SK-N-SH (cell line): ENCODE results near the gene MUC20. TPM values are rescaled to one million over a fixed set of nuclear protein-coding genes. Genes with fewer than 3 reads are reported as not detected.

Source experiments
- CTCF ChIA-PET: fragments of 300-600, 350-600 bp; formaldehyde crosslinking; extraction: SDS; loops from one replicate; lab custom pipeline; 2021; lab: Yijun Ruan, JAX
- POLR2A ChIA-PET: fragments of 350-600 bp; sonication (Branson Sonifier 250); formaldehyde crosslinking; extraction: SDS; loops from one replicate; lab custom pipeline; 2020; ENCODE audit warnings: antibody characterized with exemption, inconsistent platforms; lab: Yijun Ruan, JAX
- DNase-seq: peaks from one replicate; pipeline ENCODE4 v3.0.0; 2012
- H2AFZ ChIP-seq: fragments of 200-600 bp; sonication (generic); 2 replicates; pipeline ENCODE4 v1.8.1; 2016; ENCODE audit warnings: antibody characterized with exemption, mild to moderate bottlenecking, low read depth
- H3F3A ChIP-seq: fragments of 200-600 bp; sonication (generic); replicated peaks from 2 replicates; pipeline ENCODE3; 2016; ENCODE audit warnings: antibody characterized with exemption, mild to moderate bottlenecking; ENCODE audit not compliant: insufficient read depth
- H3K27ac ChIP-seq, 2 experiments: fragments of 200-500 bp in 1 of 2; fragments of 200-600 bp in 1 of 2; sonication (Bioruptor generic) in 1 of 2; sonication (generic), shearing (Covaris generic) in 1 of 2; 2 replicates each; pipeline versions ENCODE4 v1.5.1 to v1.6.1; 2014 to 2016; ENCODE audit warnings: low read depth in 2 of 2, inconsistent platforms in 1 of 2, low read length in 1 of 2, mild to moderate bottlenecking in 1 of 2, mixed read lengths in 1 of 2
- H3K27me3 ChIP-seq: fragments of 200-600 bp; sonication (generic), shearing (Covaris generic); 2 replicates; pipeline ENCODE4 v1.6.1; 2016; ENCODE audit warnings: mixed run types; ENCODE audit not compliant: insufficient read depth
- H3K36me3 ChIP-seq, 2 experiments: fragments of 200-500 bp in 1 of 2; fragments of 200-600 bp in 1 of 2; sonication (Bioruptor generic) in 1 of 2; sonication (generic) in 1 of 2; replicated peaks in 1 of 2; 2 replicates each; pipeline versions ENCODE3 to v1.5.1; 2014 to 2016; ENCODE audit warnings: low read length in 1 of 2, mild to moderate bottlenecking in 1 of 2; ENCODE audit not compliant: insufficient read depth in 2 of 2, control insufficient read depth in 1 of 2
- H3K4me1 ChIP-seq, 2 experiments: fragments of 200-500 bp in 1 of 2; fragments of 200-600 bp in 1 of 2; sonication (Bioruptor generic) in 1 of 2; sonication (generic), shearing (Covaris generic) in 1 of 2; 2 replicates each; pipeline versions ENCODE4 v1.5.1 to v1.6.1; 2014 to 2016; ENCODE audit warnings: low read depth in 1 of 2, low read length in 1 of 2, mixed run types in 1 of 2; ENCODE audit not compliant: insufficient read depth in 2 of 2, control insufficient read depth in 1 of 2
- H3K4me2 ChIP-seq: fragments of 200-600 bp; sonication (generic), shearing (Covaris generic); 2 replicates; pipeline ENCODE4 v1.6.1; 2017; ENCODE audit warnings: mixed run types
- H3K4me3 ChIP-seq, 2 experiments: fragments of 200-500 bp in 1 of 2; fragments of 200-600 bp in 1 of 2; sonication (Bioruptor generic) in 1 of 2; sonication (generic), shearing (Covaris generic) in 1 of 2; 2 replicates each; pipeline versions ENCODE4 v1.5.1 to v1.8.1; 2014 to 2016; ENCODE audit warnings: low read depth in 2 of 2, inconsistent platforms in 1 of 2, low read length in 1 of 2, mild to moderate bottlenecking in 1 of 2, mixed read lengths in 1 of 2, moderate library complexity in 1 of 2
- H3K79me2 ChIP-seq: fragments of 200-600 bp; sonication (generic); 2 replicates; pipeline ENCODE4 v1.8.1; 2017; ENCODE audit warnings: mild to moderate bottlenecking; ENCODE audit not compliant: insufficient read depth
- H3K9ac ChIP-seq: fragments of 200-600 bp; sonication (generic); 2 replicates; pipeline ENCODE4 v1.6.1; 2017; ENCODE audit warnings: mixed run types
- H3K9me2 ChIP-seq: fragments of 200-600 bp; sonication (generic); 2 replicates; pipeline ENCODE4 v1.6.1; 2017; ENCODE audit warnings: mixed run types
- H3K9me3 ChIP-seq: fragments of 200-600 bp; sonication (generic); 2 replicates; pipeline ENCODE4 v1.6.1; 2017; ENCODE audit warnings: mixed run types, mild to moderate bottlenecking, moderate library complexity
- H4K20me1 ChIP-seq: fragments of 200-600 bp; sonication (generic); 2 replicates; pipeline ENCODE4 v1.6.1; 2017; ENCODE audit warnings: mild to moderate bottlenecking, mixed run types; ENCODE audit not compliant: insufficient read depth
- ELF1 ChIP-seq: IDR thresholded peaks from 2 replicates; pipeline ENCODE4 v1.4.0; 2012
- GABPA ChIP-seq: IDR thresholded peaks from 2 replicates; pipeline ENCODE4 v1.4.0; 2012; ENCODE audit warnings: low read depth, mild to moderate bottlenecking
- JUND ChIP-seq: IDR thresholded peaks from 2 replicates; pipeline ENCODE4 v1.4.0; 2012
- RCOR1 ChIP-seq: fragments of 150-350 bp; IDR thresholded peaks from 2 replicates; pipeline ENCODE4 v1.6.1; 2017; ENCODE audit warnings: antibody characterized with exemption, low read length
- RFX5 ChIP-seq: IDR thresholded peaks from 2 replicates; pipeline ENCODE4 v1.6.1; 2012; ENCODE audit warnings: mild to moderate bottlenecking, improper control_type of control experiment, low read length
- TAF1 ChIP-seq: IDR thresholded peaks from 2 replicates; pipeline ENCODE4 v1.6.1; 2012; ENCODE audit warnings: low read depth, mild to moderate bottlenecking, low read length, moderate library complexity, borderline replicate concordance
- TEAD4 ChIP-seq: IDR thresholded peaks from 2 replicates; pipeline ENCODE4 v1.4.0; 2012; ENCODE audit warnings: mild to moderate bottlenecking, borderline replicate concordance; ENCODE audit not compliant: insufficient read depth
- WGBS: methylation state at CpG from one replicate; pipeline ENCODE4 v1.1.6; 2017; ENCODE audit warnings: low lambda C conversion rate; 5-methylcytosine and 5-hydroxymethylcytosine counted together
- polyA plus RNA-seq, 3 experiments: library from polyadenylated mRNA; depleted of rRNA; stranded (reverse); fragments of >200 nt; gene quantifications; 2 replicates each; pipeline ENCODE4 v1.2.3, GENCODE V29; 2012
- TF ChIP-seq, protein P1 (sequence below): IDR thresholded peaks from 2 replicates; pipeline ENCODE4 v1.4.0; 2012; ENCODE audit warnings: low read depth, borderline replicate concordance
- TF ChIP-seq, protein P2 (sequence below): IDR thresholded peaks from 2 replicates; pipeline ENCODE4 v1.4.0; 2012; ENCODE audit warnings: low read depth
- TF ChIP-seq, protein P3 (sequence below): IDR thresholded peaks from 2 replicates; pipeline ENCODE4 v1.6.1; 2012; ENCODE audit warnings: mild to moderate bottlenecking, low read depth, low read length, moderate library complexity
- TF ChIP-seq, protein P4 (sequence below): fragments of 150-350 bp; IDR thresholded peaks from 2 replicates; pipeline ENCODE4 v1.6.1; 2017; ENCODE audit warnings: antibody characterized with exemption, low read length, low read depth, borderline replicate concordance
- TF ChIP-seq, protein P5 (sequence below): IDR thresholded peaks from 2 replicates; pipeline ENCODE4; 2012
- TF ChIP-seq, protein P6 (sequence below): fragments of 150-350 bp; IDR thresholded peaks from 2 replicates; pipeline ENCODE4 v1.6.1; 2016; ENCODE audit warnings: mild to moderate bottlenecking, low read depth, low read length

The MUC20 gene
- polyA plus RNA-seq, 1 of the 3 experiments (the other 2 are of a cell fraction): 0.31 TPM

DNA sequence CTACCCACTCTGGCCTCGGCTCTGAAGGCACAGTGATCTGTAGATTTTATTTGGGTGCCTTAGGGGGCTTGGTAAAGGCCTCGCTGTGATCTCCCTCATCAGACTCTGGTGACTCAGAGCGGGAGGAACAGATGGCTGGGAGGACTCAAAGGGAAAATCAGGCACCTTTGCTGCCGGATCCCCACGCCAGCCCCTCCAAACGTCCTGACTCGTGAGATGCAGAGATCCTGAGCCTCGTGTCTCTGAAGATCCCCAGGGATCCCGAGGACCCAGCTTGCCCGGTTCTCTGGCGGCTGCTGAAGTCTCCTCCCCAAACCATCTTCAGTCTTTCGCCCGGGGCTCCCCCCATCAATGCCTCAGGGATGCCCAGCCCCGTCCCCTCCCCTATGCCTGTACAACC is 32.8 kb downstream of the MUC20 start:
- ChIA-PET POLR2A (no interaction called here), CTCF (interaction anchor here (1.4 kb wide), 1 partner anchor 97 kb away, joined by 4 read pairs; no protein-coding TSS in a partner anchor)
- 61% methylated on average over 12 of the region's 14 CpGs for WGBS
- DNase-seq: peak; percentile 34
- H3K36me3 ChIP-seq: no peaks in the 10 kb centered on the region
- no peak overlapping the region for H3K27ac ChIP-seq
- peaks cover 14% of the 10 kb centered on the region; the same call in 1 of the 2 replicates for H3K27me3 ChIP-seq
- H3K4me2 ChIP-seq: no peak overlapping the region
- H3K9me2 ChIP-seq: no peaks in the 10 kb centered on the region
- H3K4me3 ChIP-seq: no peak overlapping the region
- no peaks in the 10 kb centered on the region for H3K9me3 ChIP-seq
- no peak for TF ChIP-seq TEAD4
- no peak for TF ChIP-seq RFX5
- TF ChIP-seq, protein P1, sequence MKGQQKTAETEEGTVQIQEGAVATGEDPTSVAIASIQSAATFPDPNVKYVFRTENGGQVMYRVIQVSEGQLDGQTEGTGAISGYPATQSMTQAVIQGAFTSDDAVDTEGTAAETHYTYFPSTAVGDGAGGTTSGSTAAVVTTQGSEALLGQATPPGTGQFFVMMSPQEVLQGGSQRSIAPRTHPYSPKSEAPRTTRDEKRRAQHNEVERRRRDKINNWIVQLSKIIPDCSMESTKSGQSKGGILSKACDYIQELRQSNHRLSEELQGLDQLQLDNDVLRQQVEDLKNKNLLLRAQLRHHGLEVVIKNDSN: no peak
- TF ChIP-seq, protein P2, sequence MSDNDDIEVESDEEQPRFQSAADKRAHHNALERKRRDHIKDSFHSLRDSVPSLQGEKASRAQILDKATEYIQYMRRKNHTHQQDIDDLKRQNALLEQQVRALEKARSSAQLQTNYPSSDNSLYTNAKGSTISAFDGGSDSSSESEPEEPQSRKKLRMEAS: no peak
- no peak for TF ChIP-seq RCOR1
- no peak for TF ChIP-seq ELF1
- no peak for TF ChIP-seq JUND
- TF ChIP-seq, protein P3, sequence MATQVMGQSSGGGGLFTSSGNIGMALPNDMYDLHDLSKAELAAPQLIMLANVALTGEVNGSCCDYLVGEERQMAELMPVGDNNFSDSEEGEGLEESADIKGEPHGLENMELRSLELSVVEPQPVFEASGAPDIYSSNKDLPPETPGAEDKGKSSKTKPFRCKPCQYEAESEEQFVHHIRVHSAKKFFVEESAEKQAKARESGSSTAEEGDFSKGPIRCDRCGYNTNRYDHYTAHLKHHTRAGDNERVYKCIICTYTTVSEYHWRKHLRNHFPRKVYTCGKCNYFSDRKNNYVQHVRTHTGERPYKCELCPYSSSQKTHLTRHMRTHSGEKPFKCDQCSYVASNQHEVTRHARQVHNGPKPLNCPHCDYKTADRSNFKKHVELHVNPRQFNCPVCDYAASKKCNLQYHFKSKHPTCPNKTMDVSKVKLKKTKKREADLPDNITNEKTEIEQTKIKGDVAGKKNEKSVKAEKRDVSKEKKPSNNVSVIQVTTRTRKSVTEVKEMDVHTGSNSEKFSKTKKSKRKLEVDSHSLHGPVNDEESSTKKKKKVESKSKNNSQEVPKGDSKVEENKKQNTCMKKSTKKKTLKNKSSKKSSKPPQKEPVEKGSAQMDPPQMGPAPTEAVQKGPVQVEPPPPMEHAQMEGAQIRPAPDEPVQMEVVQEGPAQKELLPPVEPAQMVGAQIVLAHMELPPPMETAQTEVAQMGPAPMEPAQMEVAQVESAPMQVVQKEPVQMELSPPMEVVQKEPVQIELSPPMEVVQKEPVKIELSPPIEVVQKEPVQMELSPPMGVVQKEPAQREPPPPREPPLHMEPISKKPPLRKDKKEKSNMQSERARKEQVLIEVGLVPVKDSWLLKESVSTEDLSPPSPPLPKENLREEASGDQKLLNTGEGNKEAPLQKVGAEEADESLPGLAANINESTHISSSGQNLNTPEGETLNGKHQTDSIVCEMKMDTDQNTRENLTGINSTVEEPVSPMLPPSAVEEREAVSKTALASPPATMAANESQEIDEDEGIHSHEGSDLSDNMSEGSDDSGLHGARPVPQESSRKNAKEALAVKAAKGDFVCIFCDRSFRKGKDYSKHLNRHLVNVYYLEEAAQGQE: no peak
- TF ChIP-seq, protein P4, sequence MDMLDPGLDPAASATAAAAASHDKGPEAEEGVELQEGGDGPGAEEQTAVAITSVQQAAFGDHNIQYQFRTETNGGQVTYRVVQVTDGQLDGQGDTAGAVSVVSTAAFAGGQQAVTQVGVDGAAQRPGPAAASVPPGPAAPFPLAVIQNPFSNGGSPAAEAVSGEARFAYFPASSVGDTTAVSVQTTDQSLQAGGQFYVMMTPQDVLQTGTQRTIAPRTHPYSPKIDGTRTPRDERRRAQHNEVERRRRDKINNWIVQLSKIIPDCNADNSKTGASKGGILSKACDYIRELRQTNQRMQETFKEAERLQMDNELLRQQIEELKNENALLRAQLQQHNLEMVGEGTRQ: no peak
- TF ChIP-seq, protein P5, sequence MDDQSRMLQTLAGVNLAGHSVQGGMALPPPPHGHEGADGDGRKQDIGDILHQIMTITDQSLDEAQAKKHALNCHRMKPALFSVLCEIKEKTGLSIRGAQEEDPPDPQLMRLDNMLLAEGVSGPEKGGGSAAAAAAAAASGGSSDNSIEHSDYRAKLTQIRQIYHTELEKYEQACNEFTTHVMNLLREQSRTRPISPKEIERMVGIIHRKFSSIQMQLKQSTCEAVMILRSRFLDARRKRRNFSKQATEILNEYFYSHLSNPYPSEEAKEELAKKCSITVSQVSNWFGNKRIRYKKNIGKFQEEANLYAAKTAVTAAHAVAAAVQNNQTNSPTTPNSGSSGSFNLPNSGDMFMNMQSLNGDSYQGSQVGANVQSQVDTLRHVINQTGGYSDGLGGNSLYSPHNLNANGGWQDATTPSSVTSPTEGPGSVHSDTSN: no peak
- H3K9ac ChIP-seq: no peak overlapping the region
- no peaks in the 10 kb centered on the region for H3K79me2 ChIP-seq
- H2AFZ ChIP-seq: no peak overlapping the region
- peaks cover 0 to 13% of the 10 kb centered on the region in 2 experiments; a peak in 1 of 4 replicates for H3K4me1 ChIP-seq
- no peaks in the 10 kb centered on the region for H4K20me1 ChIP-seq
- no peaks in the 10 kb centered on the region for H3F3A ChIP-seq

DNA sequence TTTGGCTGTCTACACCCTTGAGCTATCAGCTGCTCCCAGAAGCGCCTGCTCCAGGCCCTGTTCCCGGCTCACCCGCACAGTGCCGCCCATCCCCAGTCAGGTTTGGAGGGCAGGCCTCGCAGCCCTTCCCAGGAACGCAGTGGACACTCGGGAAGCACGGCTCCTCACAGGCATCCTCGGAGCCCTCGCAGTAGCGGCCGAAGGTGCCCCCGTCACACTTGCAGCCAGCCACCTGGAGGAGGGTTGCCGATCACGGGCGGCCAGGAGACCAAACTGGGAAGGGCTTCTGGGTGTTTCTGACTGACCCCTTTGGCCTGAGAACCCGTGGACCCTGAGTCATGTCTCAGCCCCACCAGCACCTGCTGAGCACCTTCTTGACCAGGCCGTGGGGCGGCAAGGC is 33.4 kb downstream of the MUC20 start:
- no peaks in the 10 kb centered on the region for H3F3A ChIP-seq
- WGBS: 92% methylated on average over 11 of the region's 19 CpGs
- ChIA-PET CTCF (no interaction called here), POLR2A (no interaction called here)
- H4K20me1 ChIP-seq: no peaks in the 10 kb centered on the region
- no peaks in the 10 kb centered on the region for H3K9me3 ChIP-seq
- no peaks in the 10 kb centered on the region for H3K79me2 ChIP-seq
- no peak overlapping the region for H3K27ac ChIP-seq
- H2AFZ ChIP-seq: no peak overlapping the region
- no peaks in the 10 kb centered on the region for H3K36me3 ChIP-seq
- H3K27me3 ChIP-seq: peaks cover 17% of the 10 kb centered on the region; the same call in 1 of the 2 replicates
- H3K4me2 ChIP-seq: no peak overlapping the region
- H3K9ac ChIP-seq: no peak overlapping the region
- no peaks in the 10 kb centered on the region for H3K9me2 ChIP-seq
- H3K4me3 ChIP-seq: no peak overlapping the region
- peaks cover 0 to 13% of the 10 kb centered on the region in 2 experiments; a peak in 1 of 4 replicates for H3K4me1 ChIP-seq
- DNase-seq: peak; percentile 17
- TF ChIP-seq, protein P3: no peak
- no peak for TF ChIP-seq TAF1
- TF ChIP-seq GABPA: no peak
- TF ChIP-seq, protein P6, sequence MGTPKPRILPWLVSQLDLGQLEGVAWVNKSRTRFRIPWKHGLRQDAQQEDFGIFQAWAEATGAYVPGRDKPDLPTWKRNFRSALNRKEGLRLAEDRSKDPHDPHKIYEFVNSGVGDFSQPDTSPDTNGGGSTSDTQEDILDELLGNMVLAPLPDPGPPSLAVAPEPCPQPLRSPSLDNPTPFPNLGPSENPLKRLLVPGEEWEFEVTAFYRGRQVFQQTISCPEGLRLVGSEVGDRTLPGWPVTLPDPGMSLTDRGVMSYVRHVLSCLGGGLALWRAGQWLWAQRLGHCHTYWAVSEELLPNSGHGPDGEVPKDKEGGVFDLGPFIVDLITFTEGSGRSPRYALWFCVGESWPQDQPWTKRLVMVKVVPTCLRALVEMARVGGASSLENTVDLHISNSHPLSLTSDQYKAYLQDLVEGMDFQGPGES: no peak
- TF ChIP-seq TEAD4: no peak
